ENCODE data around the gene PDE7B. TPM values are rescaled to one million over a fixed set of nuclear protein-coding genes. Genes with fewer than 3 reads are reported as not detected.

The PDE7B gene
- total and polyA plus RNA-seq, 2 of the 8 experiments (the other 6 are each of a cell fraction or from before 2014, with no cell fraction given): not detected

DNA sequence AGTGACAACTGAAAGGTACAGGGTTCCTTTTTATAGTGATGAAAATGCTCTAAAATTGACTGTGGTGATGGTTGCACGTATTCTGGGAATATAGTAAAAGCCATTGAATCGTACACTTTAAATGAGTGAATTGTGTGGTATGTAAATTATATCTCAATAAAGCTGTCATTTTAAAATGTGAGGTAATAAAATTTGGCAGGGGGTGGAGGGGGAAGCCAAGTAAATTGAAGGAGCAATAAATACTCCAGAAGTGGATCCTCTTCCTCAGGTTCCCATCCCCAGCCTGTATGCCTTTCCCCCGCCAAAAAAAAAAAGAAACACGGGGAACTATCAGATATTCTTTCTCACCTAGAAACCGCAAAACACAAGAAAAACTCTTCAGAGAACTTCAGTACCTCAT is 237.2 kb downstream of the PDE7B start:
- no peak for FAIRE-seq
- Histone ChIP-seq H3K4me1 (replicated peaks in 1 of 4; ENCODE audit: control insufficient read depth in 3 of 4, insufficient read depth in 4 of 4, low read length in 3 of 4) (no peaks in the 10 kb centered on the region), H3K27me3 (replicated peaks in 1 of 4; ENCODE audit: control insufficient read depth in 3 of 4, extremely low read depth in 1 of 4, insufficient read depth in 3 of 4, low read length in 3 of 4) (no peaks in the 10 kb centered on the region), H3K4me2 (ENCODE audit: insufficient read depth in 1 of 2, low read depth in 2 of 2, low read length in 2 of 2) (no peak overlapping the region), H3K27ac (ENCODE audit: low read depth, low read length) (no peak overlapping the region), H3K14ac (ENCODE audit: insufficient read length) (no peak overlapping the region), H4K20me1 (replicated peaks in 1 of 2; ENCODE audit: control insufficient read depth in 1 of 2, insufficient read depth in 2 of 2, low read length in 2 of 2) (peaks cover 0 to 2% of the 10 kb centered on the region in 2 experiments), H2BK120ac (replicated peaks; ENCODE audit: low read depth, low read length) (no peak overlapping the region), H3K4ac (replicated peaks; ENCODE audit: insufficient read length, low read depth, low read length) (no peak overlapping the region), H3K18ac (ENCODE audit: extremely low read depth, low read length) (no peak overlapping the region), H3K9me3 (ENCODE audit: insufficient read depth in 2 of 2, low read depth in 1 of 2, low read length in 1 of 2) (no peaks in the 10 kb centered on the region), H4K5ac (ENCODE audit: insufficient read length, low read depth, low read length) (no peak overlapping the region), H2BK5ac (ENCODE audit: low read depth, low read length) (no peak overlapping the region), H4K8ac (ENCODE audit: extremely low read depth, insufficient read depth, low read length) (no peak overlapping the region), H2AK5ac (ENCODE audit: low read depth, low read length) (no peak overlapping the region), H3K23ac (ENCODE audit: insufficient read length) (no peak overlapping the region), H3K23me2 (ENCODE audit: low read depth, low read length) (no peaks in the 10 kb centered on the region), H3K56ac (replicated peaks; ENCODE audit: insufficient read length, low read depth, low read length) (no peak overlapping the region), H3K4me3 (ENCODE audit: extremely low read depth in 1 of 4, insufficient read depth in 2 of 4, low read depth in 3 of 4, low read length in 4 of 4) (no peak overlapping the region), H2BK20ac (ENCODE audit: low read length) (no peak overlapping the region), H3K79me1 (ENCODE audit: low read depth, low read length) (no peaks in the 10 kb centered on the region), H4K91ac (replicated peaks; ENCODE audit: insufficient read length, low read length) (no peak overlapping the region), H3K36me3 (ENCODE audit: control insufficient read depth in 2 of 4, insufficient read depth in 4 of 4, low read length in 3 of 4) (no peaks in the 10 kb centered on the region), H2BK15ac (ENCODE audit: low read length) (no peak overlapping the region), H3K79me2 (ENCODE audit: control insufficient read depth in 1 of 2, insufficient read depth in 2 of 2, low read length in 2 of 2) (no peaks in the 10 kb centered on the region), H3K9ac (replicated peaks in 1 of 4; ENCODE audit: extremely low read depth in 1 of 4, low read depth in 3 of 4, low read length in 3 of 4) (no peak overlapping the region), H2AFZ (ENCODE audit: low read length) (no peak overlapping the region), H2BK12ac (ENCODE audit: low read depth, low read length) (no peak overlapping the region)
- DNase-seq (ENCODE audit: low read depth in 1 of 2, low spot score in 2 of 2): no peak
- POLR2A ChIA-PET (ENCODE audit: partially characterized antibody): no interaction called here
- CTCF ChIA-PET (ENCODE audit: partially characterized antibody): interaction anchor here (0.8 to 1.0 kb wide), 3 partner anchors 10 to 412 kb away, joined by 3 to 5 read pairs (median 4); no protein-coding TSS in a partner anchor
- WGBS, 2 experiments (ENCODE audit: extremely low coverage in 1 of 2, insufficient coverage in 1 of 2, insufficient read length in 1 of 2, insufficient replicate concordance in 2 of 2, low coverage in 1 of 2, low lambda C conversion rate in 2 of 2, missing lambda C conversion rate in 1 of 2): 90% methylated on average over 5 of the region's 5 CpGs; no CpG with 5 or more reads in 1 of the 2 experiments
- TF ChIP-seq JUND (IDR thresholded peaks at IDR 0.05; ENCODE audit: low read length): no peak
- no peak for TF ChIP-seq NANOG (IDR thresholded peaks at IDR 0.05; ENCODE audit: insufficient read depth, low read depth, low read length, poor library complexity, severe bottlenecking)
- TF ChIP-seq, protein P1, sequence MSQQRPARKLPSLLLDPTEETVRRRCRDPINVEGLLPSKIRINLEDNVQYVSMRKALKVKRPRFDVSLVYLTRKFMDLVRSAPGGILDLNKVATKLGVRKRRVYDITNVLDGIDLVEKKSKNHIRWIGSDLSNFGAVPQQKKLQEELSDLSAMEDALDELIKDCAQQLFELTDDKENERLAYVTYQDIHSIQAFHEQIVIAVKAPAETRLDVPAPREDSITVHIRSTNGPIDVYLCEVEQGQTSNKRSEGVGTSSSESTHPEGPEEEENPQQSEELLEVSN (IDR thresholded peaks at IDR 0.05): no peak
- no peak for TF ChIP-seq CBX8 (IDR thresholded peaks at IDR 0.05; ENCODE audit: borderline replicate concordance, low read depth, low read length)
- TF ChIP-seq SIRT6 (IDR thresholded peaks at IDR 0.05; ENCODE audit: low read length): no peak
- TF ChIP-seq SUZ12 (IDR thresholded peaks at IDR 0.05; ENCODE audit: low read length): no peak
- TF ChIP-seq SRF (IDR thresholded peaks at IDR 0.05; ENCODE audit: low read depth, low read length): no peak
- no peak for TF ChIP-seq SP2 (IDR thresholded peaks at IDR 0.05; ENCODE audit: low read length)
- no peak for TF ChIP-seq SP4 (IDR thresholded peaks at IDR 0.05; ENCODE audit: low read length)
- TF ChIP-seq CHD1 (IDR thresholded peaks at IDR 0.05; ENCODE audit: low read depth, low read length): no peak
- TF ChIP-seq HDAC6 (IDR thresholded peaks at IDR 0.05; ENCODE audit: low read depth, low read length): no peak
- TF ChIP-seq CEBPB (IDR thresholded peaks at IDR 0.05; ENCODE audit: low read depth, low read length): no peak
- no peak for TF ChIP-seq GTF2F1 (IDR thresholded peaks at IDR 0.05; ENCODE audit: borderline replicate concordance, low read depth, low read length)
- no peak for TF ChIP-seq RFX5 (IDR thresholded peaks at IDR 0.05; ENCODE audit: borderline replicate concordance, low read depth, low read length)
- no peak for TF ChIP-seq SIX5 (IDR thresholded peaks at IDR 0.05; ENCODE audit: low read depth, low read length)

Data from H1 (cell line).